ENCODE results near the gene CFAP57.

DNA sequence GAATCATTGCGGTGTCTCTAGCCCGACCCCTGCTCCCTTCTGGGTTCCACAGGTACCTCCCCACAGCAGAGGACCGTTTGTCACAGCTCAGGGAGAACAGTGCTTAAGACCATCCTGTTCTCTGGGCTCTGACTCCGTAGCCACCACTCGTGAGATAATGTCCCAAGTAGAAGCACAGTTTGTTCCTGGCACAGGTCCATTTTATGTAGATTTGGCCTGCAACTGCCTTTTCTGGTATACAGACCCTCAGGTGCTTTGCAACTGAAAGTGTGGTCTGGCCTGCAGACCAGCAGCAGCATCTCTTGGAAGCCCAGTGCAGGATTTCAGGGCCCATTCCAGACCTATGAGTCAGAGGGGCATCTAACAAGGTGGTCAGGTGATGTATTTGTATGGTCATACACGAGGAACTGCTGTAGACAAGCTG lies 69.3 kb downstream of the CFAP57 start:
- TF ChIP-seq SRF (IDR thresholded peaks at IDR 0.05; ENCODE audit: low read depth, low read length) (no peak), TAF1 (IDR thresholded peaks at IDR 0.05; ENCODE audit: low read depth, low read length) (no peak), EZH2 (IDR thresholded peaks at IDR 0.05; ENCODE audit: low read depth, low read length, severe bottlenecking) (no peak), TBP (IDR thresholded peaks at IDR 0.05; ENCODE audit: low read depth, low read length) (no peak), EP300 (IDR thresholded peaks at IDR 0.05; ENCODE audit: borderline replicate concordance in 1 of 2, low read depth in 2 of 2, low read length in 2 of 2) (no peak)
- TF ChIP-seq, protein P1, sequence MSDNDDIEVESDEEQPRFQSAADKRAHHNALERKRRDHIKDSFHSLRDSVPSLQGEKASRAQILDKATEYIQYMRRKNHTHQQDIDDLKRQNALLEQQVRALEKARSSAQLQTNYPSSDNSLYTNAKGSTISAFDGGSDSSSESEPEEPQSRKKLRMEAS (IDR thresholded peaks at IDR 0.05) = no peak
- TF ChIP-seq, protein P2, sequence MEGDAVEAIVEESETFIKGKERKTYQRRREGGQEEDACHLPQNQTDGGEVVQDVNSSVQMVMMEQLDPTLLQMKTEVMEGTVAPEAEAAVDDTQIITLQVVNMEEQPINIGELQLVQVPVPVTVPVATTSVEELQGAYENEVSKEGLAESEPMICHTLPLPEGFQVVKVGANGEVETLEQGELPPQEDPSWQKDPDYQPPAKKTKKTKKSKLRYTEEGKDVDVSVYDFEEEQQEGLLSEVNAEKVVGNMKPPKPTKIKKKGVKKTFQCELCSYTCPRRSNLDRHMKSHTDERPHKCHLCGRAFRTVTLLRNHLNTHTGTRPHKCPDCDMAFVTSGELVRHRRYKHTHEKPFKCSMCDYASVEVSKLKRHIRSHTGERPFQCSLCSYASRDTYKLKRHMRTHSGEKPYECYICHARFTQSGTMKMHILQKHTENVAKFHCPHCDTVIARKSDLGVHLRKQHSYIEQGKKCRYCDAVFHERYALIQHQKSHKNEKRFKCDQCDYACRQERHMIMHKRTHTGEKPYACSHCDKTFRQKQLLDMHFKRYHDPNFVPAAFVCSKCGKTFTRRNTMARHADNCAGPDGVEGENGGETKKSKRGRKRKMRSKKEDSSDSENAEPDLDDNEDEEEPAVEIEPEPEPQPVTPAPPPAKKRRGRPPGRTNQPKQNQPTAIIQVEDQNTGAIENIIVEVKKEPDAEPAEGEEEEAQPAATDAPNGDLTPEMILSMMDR (IDR thresholded peaks at IDR 0.05; ENCODE audit: control extremely low read depth in 1 of 3, insufficient read depth in 1 of 3, low read depth in 1 of 3, low read length in 3 of 3) = no peak
- TF ChIP-seq, protein P3, sequence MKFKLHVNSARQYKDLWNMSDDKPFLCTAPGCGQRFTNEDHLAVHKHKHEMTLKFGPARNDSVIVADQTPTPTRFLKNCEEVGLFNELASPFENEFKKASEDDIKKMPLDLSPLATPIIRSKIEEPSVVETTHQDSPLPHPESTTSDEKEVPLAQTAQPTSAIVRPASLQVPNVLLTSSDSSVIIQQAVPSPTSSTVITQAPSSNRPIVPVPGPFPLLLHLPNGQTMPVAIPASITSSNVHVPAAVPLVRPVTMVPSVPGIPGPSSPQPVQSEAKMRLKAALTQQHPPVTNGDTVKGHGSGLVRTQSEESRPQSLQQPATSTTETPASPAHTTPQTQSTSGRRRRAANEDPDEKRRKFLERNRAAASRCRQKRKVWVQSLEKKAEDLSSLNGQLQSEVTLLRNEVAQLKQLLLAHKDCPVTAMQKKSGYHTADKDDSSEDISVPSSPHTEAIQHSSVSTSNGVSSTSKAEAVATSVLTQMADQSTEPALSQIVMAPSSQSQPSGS (IDR thresholded peaks at IDR 0.05; ENCODE audit: low read length) = no peak

Data from H1 (cell line).